ENCODE data around the gene DNAJC2. TPM values are rescaled to one million over a fixed set of nuclear protein-coding genes. Genes with fewer than 3 reads are reported as not detected.

DNAJC2 gene
- total RNA-seq, 1 donor from 2014 or later, result 49.0 TPM

DNA sequence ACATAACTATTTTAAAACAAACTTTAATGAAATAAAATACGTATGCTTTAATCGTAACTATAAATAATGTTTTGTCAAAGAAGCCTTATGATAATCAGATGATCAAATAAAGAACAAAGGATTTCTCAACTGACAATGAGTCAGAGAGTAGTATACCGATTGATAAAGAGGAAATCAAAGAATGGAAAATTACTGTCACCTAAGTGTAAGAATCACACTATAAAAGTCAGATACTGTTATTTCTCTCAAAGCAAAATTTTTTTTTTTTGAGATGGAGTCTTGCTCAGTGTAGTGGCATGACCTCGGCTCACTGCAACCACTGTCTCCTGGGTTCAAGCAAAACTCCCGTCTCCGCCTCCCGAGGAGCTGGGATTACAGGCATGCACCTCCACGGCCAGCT, 18.8 kb downstream of the DNAJC2 start:
- ATAC-seq (ENCODE audit: low read depth) (no peak), DNase-seq (no peak)
- no peaks in the 10 kb centered on the region for H3K27me3 Mint-ChIP-seq
- TF ChIP-seq, protein P1, sequence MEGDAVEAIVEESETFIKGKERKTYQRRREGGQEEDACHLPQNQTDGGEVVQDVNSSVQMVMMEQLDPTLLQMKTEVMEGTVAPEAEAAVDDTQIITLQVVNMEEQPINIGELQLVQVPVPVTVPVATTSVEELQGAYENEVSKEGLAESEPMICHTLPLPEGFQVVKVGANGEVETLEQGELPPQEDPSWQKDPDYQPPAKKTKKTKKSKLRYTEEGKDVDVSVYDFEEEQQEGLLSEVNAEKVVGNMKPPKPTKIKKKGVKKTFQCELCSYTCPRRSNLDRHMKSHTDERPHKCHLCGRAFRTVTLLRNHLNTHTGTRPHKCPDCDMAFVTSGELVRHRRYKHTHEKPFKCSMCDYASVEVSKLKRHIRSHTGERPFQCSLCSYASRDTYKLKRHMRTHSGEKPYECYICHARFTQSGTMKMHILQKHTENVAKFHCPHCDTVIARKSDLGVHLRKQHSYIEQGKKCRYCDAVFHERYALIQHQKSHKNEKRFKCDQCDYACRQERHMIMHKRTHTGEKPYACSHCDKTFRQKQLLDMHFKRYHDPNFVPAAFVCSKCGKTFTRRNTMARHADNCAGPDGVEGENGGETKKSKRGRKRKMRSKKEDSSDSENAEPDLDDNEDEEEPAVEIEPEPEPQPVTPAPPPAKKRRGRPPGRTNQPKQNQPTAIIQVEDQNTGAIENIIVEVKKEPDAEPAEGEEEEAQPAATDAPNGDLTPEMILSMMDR (IDR thresholded peaks at IDR 0.05), result no peak
- peaks cover 61% of the 10 kb centered on the region for H3K36me3 Mint-ChIP-seq (ENCODE audit: low read depth)
- no peaks in the 10 kb centered on the region for H3K9me3 Mint-ChIP-seq
- POLR2A ChIA-PET, result interaction anchor here (1.4 kb wide), 1 partner anchor 19 kb away, joined by 3 read pairs; no protein-coding TSS in a partner anchor
- H3K27ac Mint-ChIP-seq, result no peak overlapping the region
- intact Hi-C loops (cut with micrococcal nuclease), result no loop called here
- CTCF ChIA-PET, result no interaction called here
- H3K4me3 Mint-ChIP-seq, result no peak overlapping the region
- H3K4me1 Mint-ChIP-seq, result no peaks in the 10 kb centered on the region

DNA sequence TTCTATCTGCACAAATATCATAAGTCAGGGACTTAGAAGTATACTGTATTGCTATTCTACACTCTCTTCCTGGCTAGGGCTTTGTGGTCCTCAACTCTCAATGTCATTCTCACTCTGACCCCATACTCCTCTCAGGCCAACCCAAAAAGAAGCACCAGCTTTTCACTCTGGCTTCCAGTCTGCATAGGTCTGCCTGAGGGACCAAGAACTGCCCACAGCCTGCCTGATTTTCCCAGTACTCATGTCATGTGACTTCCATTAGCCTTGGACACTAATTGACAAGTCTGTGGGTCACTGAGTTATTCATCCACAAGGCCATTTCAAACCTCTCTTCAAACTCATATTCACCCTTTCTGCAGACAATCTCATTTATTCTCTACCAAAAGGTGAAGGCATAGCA, 27.6 kb downstream of the DNAJC2 start:
- ChIA-PET CTCF (no interaction called here), POLR2A (no interaction called here)
- Mint-ChIP-seq H3K4me3 (no peak overlapping the region), H3K36me3 (ENCODE audit: low read depth) (peaks cover 79% of the 10 kb centered on the region), H3K27me3 (no peaks in the 10 kb centered on the region), H3K4me1 (peaks cover 7% of the 10 kb centered on the region), H3K27ac (peak overlapping the region; percentile 62), H3K9me3 (no peaks in the 10 kb centered on the region)
- DNase-seq (no peak), ATAC-seq (ENCODE audit: low read depth) (no peak)
- TF ChIP-seq, protein P1 (IDR thresholded peaks at IDR 0.05), result no peak
- intact Hi-C loops (cut with micrococcal nuclease), result loop anchor here (10.0 kb wide), 1 partner anchor 48 kb away; no protein-coding TSS in a partner anchor

DNA sequence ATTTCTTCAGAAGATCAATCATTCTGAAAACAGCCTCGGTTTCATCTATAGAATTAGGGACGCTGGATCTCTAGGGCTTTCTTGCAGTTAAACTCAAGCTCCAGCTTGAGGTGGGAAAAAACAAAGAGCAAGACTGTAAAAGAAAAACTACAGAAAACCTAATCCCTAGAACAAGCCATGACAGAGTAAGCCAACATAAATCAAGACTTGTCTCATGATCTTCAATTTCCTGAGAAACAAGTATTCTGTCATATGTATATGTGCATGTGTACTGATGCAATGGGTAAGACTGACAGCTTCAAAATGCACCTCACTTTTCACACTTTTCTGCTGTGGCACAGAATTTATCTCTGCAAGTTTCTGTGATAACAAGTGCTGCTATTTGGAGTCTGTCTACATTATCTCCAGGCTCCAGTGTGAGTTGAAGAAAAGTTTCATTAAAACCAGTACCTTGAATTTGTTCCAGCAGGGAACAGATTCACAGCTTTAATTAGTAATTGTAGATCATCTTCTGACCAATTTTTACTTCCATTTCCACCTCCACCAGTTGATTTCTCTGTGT, 28.1 kb downstream of the DNAJC2 start:
- TF ChIP-seq, protein P1 (IDR thresholded peaks at IDR 0.05), result no peak

DNA sequence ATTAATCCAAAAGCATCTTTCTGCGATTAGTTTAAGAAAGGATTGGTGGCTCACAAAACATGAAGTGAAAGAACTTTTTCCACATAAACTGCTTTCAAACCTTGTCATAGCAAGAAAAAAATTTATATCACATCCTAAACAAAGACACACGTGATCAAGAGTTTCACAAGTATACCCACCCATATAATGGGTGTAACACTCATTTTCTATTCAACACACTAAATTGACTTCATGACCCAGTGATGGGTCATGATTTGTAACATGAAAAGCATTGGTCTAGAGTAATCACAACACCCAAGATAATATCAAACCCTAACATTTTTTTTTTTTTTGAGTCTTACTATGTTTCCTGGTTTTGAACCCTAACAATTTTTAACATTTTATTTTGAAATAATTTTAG, 29.7 kb downstream of the DNAJC2 start:
- intact Hi-C loops (cut with micrococcal nuclease), result loop anchor here (10.0 kb wide), 1 partner anchor 50 kb away; no protein-coding TSS in a partner anchor
- no peak for DNase-seq
- ATAC-seq (ENCODE audit: low read depth), result no peak
- H3K4me1 Mint-ChIP-seq, result peaks cover 7% of the 10 kb centered on the region
- ChIA-PET POLR2A (interaction anchor here (0.6 kb wide), 1 partner anchor 46 kb away, joined by 3 read pairs; no protein-coding TSS in a partner anchor), CTCF (interaction anchor here (0.6 kb wide), 1 partner anchor 253 kb away, joined by 3 read pairs; no protein-coding TSS in a partner anchor)
- no peaks in the 10 kb centered on the region for H3K9me3 Mint-ChIP-seq
- no peak overlapping the region for H3K27ac Mint-ChIP-seq
- no peaks in the 10 kb centered on the region for H3K27me3 Mint-ChIP-seq
- TF ChIP-seq, protein P1 (IDR thresholded peaks at IDR 0.05), result no peak
- H3K4me3 Mint-ChIP-seq, result no peak overlapping the region
- peaks cover 88% of the 10 kb centered on the region for H3K36me3 Mint-ChIP-seq (ENCODE audit: low read depth)

More for the DNA sequence above, 28.1 kb downstream of the DNAJC2 start:
- ChIA-PET CTCF (no interaction called here), POLR2A (no interaction called here)
- H3K36me3 Mint-ChIP-seq (ENCODE audit: low read depth), result peaks cover 82% of the 10 kb centered on the region
- no peak overlapping the region for H3K4me3 Mint-ChIP-seq
- intact Hi-C loops (cut with micrococcal nuclease), result loop anchor here (10.0 kb wide), 1 partner anchor 48 kb away; no protein-coding TSS in a partner anchor
- ATAC-seq (ENCODE audit: low read depth) (no peak), DNase-seq (no peak)
- no peaks in the 10 kb centered on the region for H3K9me3 Mint-ChIP-seq
- no peaks in the 10 kb centered on the region for H3K27me3 Mint-ChIP-seq
- peaks cover 7% of the 10 kb centered on the region for H3K4me1 Mint-ChIP-seq
- H3K27ac Mint-ChIP-seq, result peak overlapping the region; percentile 62

DNA sequence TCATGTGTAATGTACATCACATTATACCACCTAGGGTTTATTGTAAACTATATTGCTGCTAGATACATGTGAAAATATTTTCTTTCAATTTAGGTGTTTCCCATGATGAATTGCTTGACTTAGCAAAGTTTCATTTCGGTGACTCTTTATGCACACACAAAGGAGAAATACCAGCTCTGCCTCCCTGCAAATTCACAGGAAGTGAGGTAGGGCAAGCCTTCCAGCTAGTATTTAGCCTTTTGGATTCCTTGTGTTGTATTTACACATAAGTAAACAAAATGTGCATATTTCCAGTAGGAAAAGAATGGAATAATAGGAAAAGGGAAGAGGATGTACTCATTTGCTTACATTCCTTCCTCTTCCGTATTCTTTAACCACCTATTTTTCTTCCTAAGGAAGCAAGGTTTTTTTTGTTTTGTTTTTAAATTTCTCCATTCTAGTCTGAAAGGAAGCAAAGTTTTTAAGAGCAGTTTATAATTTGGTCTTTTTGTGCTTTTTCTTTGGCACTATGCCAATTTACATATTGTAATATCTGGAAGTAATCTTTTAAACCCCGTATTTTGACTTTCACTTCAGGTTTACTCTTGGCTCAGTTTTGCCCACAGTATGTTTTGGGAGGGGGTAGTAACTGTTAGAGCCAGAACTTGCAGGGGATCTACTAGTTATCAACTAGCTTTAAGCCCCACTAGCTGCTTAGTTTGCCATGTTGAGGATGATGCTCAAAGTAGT, 36.9 kb downstream of the DNAJC2 start:
- intact Hi-C loops (cut with micrococcal nuclease), result no loop called here
- Mint-ChIP-seq H3K27me3 (no peaks in the 10 kb centered on the region), H3K27ac (no peak overlapping the region), H3K9me3 (no peaks in the 10 kb centered on the region), H3K36me3 (ENCODE audit: low read depth) (peaks cover 85% of the 10 kb centered on the region), H3K4me3 (no peak overlapping the region), H3K4me1 (peaks cover 10% of the 10 kb centered on the region)
- DNase-seq (no peak), ATAC-seq (ENCODE audit: low read depth) (no peak)
- TF ChIP-seq, protein P1 (IDR thresholded peaks at IDR 0.05), result no peak
- ChIA-PET POLR2A (interaction anchor here (0.6 to 1.8 kb wide), 2 partner anchors 19 to 160 kb away, joined by 3 to 4 read pairs; no protein-coding TSS in a partner anchor), CTCF (no interaction called here)
